HG03520 (cell line): ENCODE measurements around the gene KLKB1.

Experiments
- ATAC-seq: cut with Tn5 transposase; IDR thresholded peaks from one replicate; pipeline ENCODE4 v1.9.1; 2021; ENCODE audit warnings: mild to moderate bottlenecking, moderate library complexity; ENCODE audit not compliant: unreplicated experiment

KLKB1 gene

GRCh38 chr4:186304866-186305505, 77.7 kb downstream of the KLKB1 start:
- ATAC-seq = no peak

- no peak for ATAC-seq
Observed at GRCh38 chr4:186307497-186307896, 80.2 kb downstream of the KLKB1 start.

- no peak for ATAC-seq
Observed at GRCh38 chr4:186307916-186308315, 80.6 kb downstream of the KLKB1 start.
